22Rv1 (cell line): Measurements from ENCODE around the gene RUVBL1.

Experiments
- H3K27ac ChIP-seq: fragments of 450-650 bp; 2 replicates; pipeline ENCODE4 v1.5.1; 2017
- ZFX ChIP-seq: fragments of 450-650 bp; IDR thresholded peaks from 2 replicates; pipeline ENCODE4 v1.6.1; 2017; ENCODE audit warnings: antibody characterized with exemption, borderline replicate concordance
- TF ChIP-seq, protein P1 (sequence below): fragments of 450-650 bp; IDR thresholded peaks from 2 replicates; pipeline ENCODE4 v1.5.1; 2017; ENCODE audit warnings: mild to moderate bottlenecking

Gene RUVBL1

DNA sequence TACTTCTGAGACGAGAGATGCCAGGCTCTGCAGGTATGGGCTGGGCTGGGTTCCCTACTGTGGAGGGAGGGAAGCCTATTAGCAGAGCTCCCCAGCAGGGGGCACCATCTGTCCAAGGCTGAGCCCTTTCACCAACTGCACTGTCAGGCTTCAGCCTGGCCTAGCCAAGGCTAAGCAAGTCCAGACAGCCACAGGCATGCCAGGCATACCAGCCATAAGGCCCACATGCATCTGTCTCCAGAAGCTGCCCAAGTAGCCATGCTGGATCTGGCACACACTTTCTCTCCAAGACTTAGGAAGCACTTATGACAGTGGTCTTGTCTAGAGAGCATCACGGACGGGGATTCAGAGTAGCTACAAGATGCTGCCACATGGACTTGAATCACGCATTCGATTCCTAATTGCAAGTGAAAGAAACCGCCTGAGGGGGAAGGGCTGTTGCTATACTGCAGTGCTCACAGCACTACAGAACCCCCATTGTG, 28.3 kb downstream of the RUVBL1 start:
- no peak for TF ChIP-seq ZFX
- TF ChIP-seq, protein P1, sequence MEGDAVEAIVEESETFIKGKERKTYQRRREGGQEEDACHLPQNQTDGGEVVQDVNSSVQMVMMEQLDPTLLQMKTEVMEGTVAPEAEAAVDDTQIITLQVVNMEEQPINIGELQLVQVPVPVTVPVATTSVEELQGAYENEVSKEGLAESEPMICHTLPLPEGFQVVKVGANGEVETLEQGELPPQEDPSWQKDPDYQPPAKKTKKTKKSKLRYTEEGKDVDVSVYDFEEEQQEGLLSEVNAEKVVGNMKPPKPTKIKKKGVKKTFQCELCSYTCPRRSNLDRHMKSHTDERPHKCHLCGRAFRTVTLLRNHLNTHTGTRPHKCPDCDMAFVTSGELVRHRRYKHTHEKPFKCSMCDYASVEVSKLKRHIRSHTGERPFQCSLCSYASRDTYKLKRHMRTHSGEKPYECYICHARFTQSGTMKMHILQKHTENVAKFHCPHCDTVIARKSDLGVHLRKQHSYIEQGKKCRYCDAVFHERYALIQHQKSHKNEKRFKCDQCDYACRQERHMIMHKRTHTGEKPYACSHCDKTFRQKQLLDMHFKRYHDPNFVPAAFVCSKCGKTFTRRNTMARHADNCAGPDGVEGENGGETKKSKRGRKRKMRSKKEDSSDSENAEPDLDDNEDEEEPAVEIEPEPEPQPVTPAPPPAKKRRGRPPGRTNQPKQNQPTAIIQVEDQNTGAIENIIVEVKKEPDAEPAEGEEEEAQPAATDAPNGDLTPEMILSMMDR, result peak; percentile 92
- 0 out of 2 replicates have a peak overlapping the region, but pooled peaks have one; percentile 31 for H3K27ac ChIP-seq

GRCh38 chr3:128094295-128095151, 29.1 kb downstream of the RUVBL1 start:
- H3K27ac ChIP-seq, result 0 out of 2 replicates have a peak overlapping the region, but pooled peaks have one; percentile 31

DNA sequence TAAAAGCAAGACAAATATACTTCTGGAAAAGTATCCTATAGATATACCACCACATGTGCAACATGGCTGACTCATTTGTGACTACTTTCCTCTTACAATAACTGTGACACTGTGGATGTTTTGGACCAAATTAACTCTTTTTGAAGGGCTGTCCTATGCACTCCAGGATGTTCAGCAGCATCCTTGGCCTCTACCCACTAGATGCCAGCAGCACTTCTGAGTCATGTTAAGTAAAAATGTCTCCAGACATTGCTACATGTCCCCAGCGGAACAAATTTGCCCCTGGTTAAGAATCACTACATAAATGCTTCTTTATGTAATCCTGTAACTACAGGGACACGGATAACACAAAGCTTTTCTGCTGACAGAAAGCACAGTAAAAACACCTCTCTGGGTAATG, 32.0 kb downstream of the RUVBL1 start:
- no peak for TF ChIP-seq ZFX
- no peak overlapping the region for H3K27ac ChIP-seq

More at GRCh38 chr3:128094295-128095151, 29.1 kb downstream of the RUVBL1 start:
- TF ChIP-seq ZFX, result no peak
- TF ChIP-seq, protein P1, result no peak

- H3K27ac ChIP-seq, result no peak overlapping the region
- TF ChIP-seq ZFX, result no peak
- TF ChIP-seq, protein P1, result no peak
These were observed 34.5 kb downstream of the RUVBL1 start for GRCh38 chr3:128089135-128089534.

DNA sequence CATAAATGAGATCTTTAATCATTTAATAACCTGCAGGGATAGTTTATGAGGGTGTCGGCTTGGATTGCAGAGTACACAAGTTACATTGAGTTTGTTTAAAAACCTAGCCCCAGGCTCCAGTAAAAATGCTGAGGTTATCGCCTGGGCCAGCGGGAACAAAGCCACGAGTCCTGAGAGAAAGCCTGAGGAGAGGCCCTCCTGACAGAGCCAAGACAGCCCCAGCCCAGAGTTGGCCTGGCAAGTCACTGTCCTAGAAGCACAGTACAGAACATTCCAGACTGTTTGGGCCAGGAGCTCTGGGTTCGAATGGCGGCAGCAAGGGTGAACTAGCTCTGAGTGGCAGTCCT, 39.0 kb downstream of the RUVBL1 start:
- TF ChIP-seq ZFX, result no peak
- TF ChIP-seq, protein P1, result no peak
- H3K27ac ChIP-seq, result peak overlapping the region; percentile 79

GRCh38 chr3:128083980-128084674, 39.5 kb downstream of the RUVBL1 start:
- peak overlapping the region; percentile 79 for H3K27ac ChIP-seq
- TF ChIP-seq, protein P1, result no peak
- TF ChIP-seq ZFX, result no peak

GRCh38 chr3:128083396-128083795, 40.2 kb downstream of the RUVBL1 start:
- TF ChIP-seq, protein P1, result no peak
- TF ChIP-seq ZFX, result no peak
- peak overlapping the region; percentile 79 for H3K27ac ChIP-seq
